ENCODE measurements around the gene SLC39A13.

SLC39A13 gene

GRCh38 chr11:47406896-47407745 is 1.3 kb upstream of the SLC39A13 start:
- DNase-seq: no peak

- DNase-seq: no peak
Observed at GRCh38 chr11:47408598-47409439, 429 bp downstream of the SLC39A13 start.

DNA sequence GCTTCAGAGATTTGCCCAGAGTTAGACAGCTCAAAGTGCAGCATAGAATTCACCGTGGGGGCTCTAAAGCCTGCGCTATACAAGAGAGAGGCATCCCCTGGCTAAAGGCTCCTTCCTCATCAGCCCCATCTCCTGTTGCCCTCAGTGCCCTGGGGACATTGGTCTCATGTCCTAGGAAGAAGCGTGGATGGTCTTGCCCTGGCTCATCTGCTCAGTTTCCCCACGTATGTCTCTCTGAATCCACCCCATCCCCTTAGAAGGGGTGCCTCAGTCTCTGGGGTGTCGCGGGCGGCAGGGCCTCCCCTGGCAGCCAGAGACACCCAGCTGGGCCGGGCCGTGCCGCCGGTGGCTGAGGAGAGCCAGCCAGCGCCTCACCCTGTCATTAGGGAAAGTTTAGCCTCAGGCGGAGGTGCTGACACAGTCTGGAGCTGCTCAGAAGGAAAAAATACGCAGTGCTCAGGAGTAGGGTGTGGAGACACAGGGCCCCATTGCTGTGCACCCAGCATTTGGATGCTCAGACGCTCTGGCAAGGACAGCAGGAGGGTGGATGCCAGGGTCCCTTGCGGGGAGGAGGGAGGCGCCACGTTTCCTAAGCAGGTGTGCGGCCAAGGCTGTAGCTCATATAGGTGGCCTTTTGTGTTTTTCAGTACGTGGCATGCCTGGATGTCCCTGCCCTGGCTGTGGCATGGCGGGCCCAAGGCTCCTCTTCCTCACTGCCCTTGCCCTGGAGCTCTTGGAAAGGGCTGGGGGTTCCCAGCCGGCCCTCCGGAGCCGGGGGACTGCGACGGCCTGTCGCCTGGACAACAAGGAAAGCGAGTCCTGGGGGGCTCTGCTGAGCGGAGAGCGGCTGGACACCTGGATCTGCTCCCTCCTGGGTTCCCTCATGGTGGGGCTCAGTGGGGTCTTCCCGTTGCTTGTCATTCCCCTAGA is 1.3 kb downstream of the SLC39A13 start:
- no peak for DNase-seq

- DNase-seq: no peak
Observed at GRCh38 chr11:47410370-47411264, 2.2 kb downstream of the SLC39A13 start.

DNA sequence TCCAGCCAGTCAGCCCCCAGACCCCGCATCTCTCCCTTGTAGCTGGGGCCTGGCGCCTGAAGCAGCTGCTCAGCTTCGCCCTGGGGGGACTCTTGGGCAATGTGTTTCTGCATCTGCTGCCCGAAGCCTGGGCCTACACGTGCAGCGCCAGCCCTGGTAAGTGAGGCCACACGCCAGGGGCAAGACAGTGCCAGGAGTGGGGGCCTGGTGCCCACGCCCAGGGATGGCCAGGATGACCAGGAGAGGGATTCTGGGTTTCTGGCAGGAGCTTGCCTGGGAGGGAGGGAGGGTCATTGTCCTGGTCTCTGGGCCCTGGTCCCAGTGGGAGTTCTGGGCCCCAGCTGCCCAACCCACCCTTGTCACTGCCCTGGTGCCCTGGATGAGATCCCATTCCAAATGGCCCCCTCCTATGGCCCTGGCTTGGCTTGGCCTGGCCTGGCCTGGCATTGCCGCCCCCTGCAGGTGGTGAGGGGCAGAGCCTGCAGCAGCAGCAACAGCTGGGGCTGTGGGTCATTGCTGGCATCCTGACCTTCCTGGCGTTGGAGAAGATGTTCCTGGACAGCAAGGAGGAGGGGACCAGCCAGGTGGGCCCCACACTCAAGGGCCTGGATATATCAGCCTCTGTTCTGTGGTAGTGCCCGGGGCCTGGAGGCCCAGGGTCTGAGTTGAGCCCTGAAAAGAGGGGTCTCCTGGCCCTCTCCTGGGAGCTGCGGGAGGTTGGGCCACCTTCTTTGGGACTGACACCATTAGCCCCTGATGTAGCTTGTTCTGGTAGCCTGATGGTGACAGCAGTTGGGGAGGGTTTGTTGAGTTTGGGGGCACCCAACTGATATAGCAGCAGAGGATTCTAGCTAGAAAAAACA is 3.7 kb downstream of the SLC39A13 start:
- peak; percentile 61 for DNase-seq

DNA sequence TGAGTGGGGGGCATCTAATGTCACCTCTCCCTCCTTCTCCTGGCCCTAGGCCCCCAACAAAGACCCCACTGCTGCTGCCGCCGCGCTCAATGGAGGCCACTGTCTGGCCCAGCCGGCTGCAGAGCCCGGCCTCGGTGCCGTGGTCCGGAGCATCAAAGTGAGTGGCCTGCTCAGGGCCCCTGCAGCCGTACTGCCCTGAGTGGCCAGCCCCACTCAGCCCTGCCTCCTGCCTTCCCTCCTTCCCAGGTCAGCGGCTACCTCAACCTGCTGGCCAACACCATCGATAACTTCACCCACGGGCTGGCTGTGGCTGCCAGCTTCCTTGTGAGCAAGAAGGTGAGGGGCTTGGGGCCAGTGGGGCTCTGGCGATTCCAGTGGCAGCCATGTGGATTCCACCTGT is 5.0 kb downstream of the SLC39A13 start:
- DNase-seq: no peak

GRCh38 chr11:47413908-47414684 is 5.7 kb downstream of the SLC39A13 start:
- no peak for DNase-seq

DNA sequence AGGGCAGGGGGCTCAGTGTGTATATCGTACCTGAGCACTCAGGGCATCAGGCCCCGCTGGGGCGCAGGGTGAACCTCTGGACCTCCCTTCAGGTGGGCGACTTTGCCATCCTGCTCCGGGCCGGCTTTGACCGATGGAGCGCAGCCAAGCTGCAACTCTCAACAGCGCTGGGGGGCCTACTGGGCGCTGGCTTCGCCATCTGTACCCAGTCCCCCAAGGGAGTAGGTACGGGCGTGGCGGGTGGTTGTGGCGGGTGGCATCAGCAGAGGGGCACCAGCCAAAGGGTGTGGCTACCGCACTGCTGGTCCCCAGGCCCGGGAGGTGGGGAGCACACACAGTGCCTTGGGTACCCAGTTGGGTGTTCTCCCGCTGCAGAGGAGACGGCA is 6.3 kb downstream of the SLC39A13 start:
- DNase-seq: no peak

- no peak for DNase-seq
Observed at GRCh38 chr11:47415091-47415854, 6.9 kb downstream of the SLC39A13 start.

DNA sequence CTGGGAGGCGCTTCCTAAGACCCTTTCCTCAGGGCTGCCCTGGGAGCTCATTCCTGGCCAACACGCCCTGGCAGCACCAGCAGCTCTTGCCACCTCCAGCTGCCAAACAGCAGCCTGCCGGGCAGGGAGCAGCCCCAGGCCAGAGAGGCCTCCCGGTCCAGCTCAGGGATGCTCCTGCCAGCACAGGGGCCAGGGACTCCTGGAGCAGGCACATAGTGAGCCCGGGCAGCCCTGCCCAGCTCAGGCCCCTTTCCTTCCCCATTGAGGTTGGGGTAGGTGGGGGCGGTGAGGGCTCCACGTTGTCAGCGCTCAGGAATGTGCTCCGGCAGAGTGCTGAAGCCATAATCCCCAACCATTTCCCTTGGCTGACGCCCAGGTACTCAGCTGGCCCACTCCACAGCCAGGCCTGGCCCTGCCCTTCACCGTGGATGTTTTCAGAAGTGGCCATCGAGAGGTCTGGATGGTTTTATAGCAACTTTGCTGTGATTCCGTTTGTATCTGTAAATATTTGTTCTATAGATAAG is 7.6 kb downstream of the SLC39A13 start:
- DNase-seq: no peak

DNA sequence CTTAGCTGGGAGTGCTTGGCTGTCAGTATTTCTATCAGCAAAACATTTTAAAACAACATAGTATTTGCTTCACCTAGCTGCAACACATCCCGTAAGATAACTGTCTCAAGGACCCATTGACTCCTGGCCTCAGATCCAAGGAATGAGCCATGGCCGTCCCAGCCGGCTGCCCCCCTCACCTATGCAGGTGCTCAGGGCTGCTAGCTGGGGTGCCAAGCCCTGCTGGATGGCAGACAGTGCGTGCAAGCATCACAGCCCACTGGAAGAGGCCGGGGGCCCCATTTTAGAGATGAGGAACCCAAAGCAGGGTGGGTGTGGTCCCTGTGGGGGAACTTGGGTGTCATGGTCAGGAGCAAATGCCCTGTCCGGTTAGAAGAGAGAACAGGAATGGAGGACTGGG is 9.3 kb downstream of the SLC39A13 start:
- DNase-seq: no peak

- no peak for DNase-seq
Observed at GRCh38 chr11:47418454-47419259, 10.3 kb downstream of the SLC39A13 start.

GRCh38 chr11:47425611-47426010 is 17.2 kb downstream of the SLC39A13 start:
- no peak for DNase-seq

DNA sequence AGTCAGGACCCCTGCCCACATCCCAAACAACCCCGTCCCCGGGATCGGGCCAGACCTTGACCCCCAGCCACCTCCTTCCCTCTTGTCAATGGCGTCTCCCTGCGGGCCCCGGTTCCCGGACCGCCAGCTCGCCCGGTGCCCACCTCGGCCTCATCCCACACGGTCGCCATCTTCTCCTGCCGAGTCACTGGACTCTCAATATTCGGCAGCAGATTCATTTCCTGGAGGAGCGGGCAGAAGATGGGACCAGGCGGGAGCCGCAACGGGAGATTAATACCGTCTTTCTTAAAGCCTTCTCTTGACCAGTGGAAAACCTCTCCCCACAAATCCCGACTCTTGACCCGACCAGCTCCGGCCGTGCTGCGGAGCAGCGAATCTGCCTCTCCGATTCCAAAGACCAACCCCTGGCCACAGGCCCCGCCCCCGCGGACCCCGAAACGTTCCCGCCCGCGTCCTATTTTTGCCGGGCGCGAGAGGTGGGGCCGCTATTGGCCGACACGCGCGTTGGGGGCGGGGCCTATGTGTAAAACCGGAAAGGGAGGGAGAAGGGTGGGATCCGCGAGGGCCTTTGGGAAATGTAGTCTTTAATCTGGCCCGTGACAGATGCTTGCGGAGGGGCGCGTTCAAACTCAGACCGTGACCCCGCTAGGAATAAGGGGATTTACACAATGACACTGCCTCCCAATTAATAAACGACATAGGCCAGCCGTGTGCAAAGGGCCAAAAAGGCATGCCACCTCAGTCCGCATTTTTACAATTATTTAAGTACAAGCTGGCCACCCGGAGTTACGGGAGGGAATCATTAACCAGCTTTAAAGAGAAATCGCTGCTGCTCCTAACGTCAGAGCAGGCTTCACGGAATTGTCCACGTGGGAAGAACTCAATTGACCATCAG is 17.9 kb downstream of the SLC39A13 start, which contains the start of gene PSMC3:
TSS of gene PSMC3 (minus strand) at position 378 of the 895 bp plus-strand sequence. CDS start at position 218, 160 bp downstream.
- peak; percentile 98 for DNase-seq

DNA sequence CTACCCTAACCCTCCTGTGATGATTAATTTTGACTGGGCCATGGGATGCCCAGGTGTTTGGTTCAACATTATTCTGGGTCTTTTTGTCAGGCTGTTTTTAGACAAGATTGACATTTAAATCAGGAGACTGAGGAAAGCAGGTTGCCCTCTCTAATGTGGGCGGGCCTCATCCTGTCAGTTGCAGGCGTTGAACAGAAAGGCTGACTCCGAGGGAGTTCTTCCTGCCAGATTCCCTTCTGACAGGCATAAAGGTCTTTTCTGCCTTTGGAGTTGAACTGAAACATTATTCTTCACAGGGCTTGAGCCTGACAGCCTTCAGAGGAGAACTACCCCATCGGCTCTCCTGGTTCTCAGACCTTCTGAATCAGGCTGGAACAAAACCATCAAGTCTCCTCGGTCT is 22.1 kb downstream of the SLC39A13 start:
- no peak for DNase-seq

DNA sequence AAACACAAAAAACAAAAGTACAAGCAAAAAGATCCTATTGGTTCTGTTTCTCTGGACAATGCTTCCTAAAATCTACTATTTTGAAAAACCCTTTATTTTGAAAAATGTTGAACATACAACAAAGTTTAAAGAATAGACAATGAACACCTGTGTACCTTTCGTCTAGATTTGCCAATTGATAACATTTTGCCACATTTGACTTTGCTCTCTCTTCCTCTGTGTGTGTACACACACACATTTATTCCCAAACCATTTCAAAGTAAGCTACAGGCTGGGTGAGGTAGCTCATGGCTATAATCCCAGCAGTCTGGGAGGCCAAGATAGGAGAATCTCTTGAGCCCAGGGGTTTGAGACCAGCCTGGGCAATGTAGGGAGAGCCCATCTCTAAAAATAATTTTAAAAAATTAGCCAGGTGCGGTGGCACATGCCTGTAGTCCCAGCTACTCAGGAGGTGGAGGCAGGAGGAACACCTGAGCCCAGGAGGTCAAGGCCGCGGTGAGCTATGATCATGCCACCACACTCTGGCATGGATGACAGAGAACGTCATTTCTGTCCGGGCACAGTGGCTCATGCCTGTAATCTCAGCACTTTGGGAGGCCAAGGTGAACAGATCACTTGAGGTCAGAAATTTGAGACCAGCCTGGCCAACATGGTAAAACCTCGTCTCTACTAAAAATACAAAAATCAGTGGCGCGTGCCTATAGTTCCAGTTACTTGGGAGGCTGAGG is 23.1 kb downstream of the SLC39A13 start:
- DNase-seq: no peak
